ENCODE data around the gene NUP210L.

The NUP210L gene

DNA sequence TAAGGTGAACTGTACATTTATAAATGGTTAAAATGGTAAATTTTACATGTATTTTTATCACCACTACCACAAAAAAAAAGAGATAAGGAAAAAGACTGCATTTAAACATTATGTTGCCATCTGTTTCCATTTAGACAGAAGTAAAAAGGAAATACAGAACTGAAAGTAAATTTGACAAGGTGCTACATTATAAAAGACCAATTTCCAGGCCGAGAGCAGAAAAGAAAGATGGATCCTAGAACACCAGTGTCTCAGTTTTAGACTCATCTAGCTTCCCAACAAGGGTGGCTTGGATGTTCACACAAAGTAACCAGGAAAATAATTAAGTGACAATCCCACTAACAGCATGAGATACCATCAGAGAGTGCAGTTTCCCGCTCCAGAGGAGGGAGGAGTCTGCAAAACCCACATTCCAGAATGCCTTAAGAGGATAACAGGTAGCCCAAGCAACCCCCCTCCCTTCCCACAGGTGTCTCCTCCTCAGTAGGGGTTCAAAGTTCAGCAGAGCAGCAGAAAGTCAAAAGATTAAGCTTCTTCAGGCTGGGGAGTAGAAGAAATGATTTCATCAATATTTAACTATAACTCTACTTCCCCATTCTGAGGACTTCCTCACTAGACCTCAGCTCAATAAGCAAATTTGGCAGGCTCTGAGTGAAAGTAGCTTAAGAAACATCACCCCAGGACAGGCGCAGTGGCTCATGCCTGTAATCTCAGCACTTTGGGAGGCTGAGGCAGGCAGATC, 25.2 kb upstream of the NUP210L start:
- TF ChIP-seq, protein P1, sequence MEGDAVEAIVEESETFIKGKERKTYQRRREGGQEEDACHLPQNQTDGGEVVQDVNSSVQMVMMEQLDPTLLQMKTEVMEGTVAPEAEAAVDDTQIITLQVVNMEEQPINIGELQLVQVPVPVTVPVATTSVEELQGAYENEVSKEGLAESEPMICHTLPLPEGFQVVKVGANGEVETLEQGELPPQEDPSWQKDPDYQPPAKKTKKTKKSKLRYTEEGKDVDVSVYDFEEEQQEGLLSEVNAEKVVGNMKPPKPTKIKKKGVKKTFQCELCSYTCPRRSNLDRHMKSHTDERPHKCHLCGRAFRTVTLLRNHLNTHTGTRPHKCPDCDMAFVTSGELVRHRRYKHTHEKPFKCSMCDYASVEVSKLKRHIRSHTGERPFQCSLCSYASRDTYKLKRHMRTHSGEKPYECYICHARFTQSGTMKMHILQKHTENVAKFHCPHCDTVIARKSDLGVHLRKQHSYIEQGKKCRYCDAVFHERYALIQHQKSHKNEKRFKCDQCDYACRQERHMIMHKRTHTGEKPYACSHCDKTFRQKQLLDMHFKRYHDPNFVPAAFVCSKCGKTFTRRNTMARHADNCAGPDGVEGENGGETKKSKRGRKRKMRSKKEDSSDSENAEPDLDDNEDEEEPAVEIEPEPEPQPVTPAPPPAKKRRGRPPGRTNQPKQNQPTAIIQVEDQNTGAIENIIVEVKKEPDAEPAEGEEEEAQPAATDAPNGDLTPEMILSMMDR (IDR thresholded peaks at IDR 0.05; ENCODE audit: low read depth, low read length, missing control alignments) = no peak
- DNase-seq (ENCODE audit: low read depth) = no peak
- no peak overlapping the region for H3K4me3 ChIP-seq (ENCODE audit: low read depth, low read length)
- in situ Hi-C loops (cut with HindIII; ENCODE audit: low sequenced_read_pairs) = no loop called here

DNA sequence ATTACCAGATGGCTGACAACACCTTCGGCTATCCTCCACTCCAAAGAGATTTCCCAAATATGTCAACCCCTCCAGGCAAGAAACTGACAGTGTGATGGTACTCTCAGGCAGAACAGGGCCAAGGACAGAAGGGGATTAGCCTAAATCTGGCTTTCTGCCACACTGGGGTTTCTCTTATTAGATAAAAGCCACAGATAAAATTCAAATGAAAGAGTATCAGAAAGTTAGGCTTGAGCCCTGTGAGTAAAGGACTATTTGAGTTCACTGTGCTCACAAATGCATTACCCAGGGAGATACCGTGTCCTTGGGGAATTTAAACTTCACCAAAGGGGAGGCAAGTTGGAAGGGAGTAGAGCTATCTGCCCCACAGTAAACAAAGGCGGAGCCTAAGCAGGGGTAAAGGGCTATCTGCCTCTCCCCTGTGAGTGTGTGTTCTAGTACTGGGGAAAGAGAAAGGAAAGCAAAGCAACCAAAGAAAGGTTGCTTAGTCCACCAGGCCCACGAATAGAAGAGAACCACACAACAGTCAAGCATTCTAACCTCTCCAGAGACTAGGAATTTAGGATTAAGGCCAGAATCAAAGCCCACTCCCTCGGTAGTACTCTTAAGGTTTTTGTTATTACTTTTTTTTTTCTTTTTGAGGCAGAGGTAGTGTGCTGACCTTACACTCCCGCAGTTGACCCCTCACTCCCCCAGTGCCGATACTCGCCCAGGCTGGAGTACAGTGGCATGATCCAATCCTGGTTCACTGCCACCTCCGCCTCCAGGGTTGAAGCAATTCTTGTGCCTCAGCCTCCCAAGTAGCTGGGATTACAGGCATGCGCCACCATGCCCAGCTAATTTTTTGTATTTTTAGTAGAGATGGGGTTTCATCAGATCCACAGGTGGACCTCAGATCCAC, 24.3 kb upstream of the NUP210L start:
- TF ChIP-seq, protein P1 (IDR thresholded peaks at IDR 0.05; ENCODE audit: low read depth, low read length, missing control alignments) = no peak
- H3K4me3 ChIP-seq (ENCODE audit: low read depth, low read length) = no peak overlapping the region
- in situ Hi-C loops (cut with HindIII; ENCODE audit: low sequenced_read_pairs) = no loop called here
- no peak for DNase-seq (ENCODE audit: low read depth)

DNA sequence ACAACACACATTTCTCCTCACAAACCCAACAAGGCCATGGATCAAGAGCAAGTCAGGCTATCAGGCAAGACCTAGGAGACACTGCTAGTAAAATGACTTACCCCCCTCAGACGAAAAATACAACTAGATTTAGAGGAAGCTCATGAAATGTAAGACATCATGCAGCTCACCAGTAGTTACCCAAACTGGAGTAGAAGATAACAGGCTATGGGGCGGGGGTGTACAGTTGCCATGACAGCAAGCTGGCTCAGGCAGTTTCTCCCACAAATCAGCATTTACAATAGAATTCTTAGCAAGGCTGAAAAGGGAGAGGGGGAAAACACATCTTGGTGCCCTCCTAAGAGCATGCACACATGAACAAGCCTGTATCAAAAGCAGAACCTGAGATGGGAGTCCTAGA, 23.1 kb upstream of the NUP210L start:
- H3K4me3 ChIP-seq (ENCODE audit: low read depth, low read length) = no peak overlapping the region
- TF ChIP-seq, protein P1 (IDR thresholded peaks at IDR 0.05; ENCODE audit: low read depth, low read length, missing control alignments) = no peak
- DNase-seq (ENCODE audit: low read depth) = no peak
- in situ Hi-C loops (cut with HindIII; ENCODE audit: low sequenced_read_pairs) = no loop called here

DNA sequence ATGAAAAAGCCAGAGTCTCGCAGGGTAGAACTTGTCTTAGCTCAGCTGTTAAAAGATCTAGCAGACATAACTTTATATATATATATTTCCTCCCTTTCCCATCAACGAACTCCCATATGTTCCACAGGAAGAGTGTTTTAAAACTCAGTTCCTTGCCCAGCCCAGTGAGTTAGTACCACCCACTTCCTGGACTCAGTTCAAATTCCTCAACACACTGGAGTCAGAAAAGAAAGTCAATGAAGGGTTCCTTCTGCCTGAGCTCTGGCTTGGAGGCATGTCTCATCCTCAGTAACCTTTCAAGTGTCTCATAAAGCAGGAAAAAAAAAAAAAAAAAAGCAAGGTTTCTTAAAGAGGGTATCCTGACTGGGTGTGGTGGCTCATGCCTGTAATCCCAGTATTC, 21.5 kb upstream of the NUP210L start:
- DNase-seq (ENCODE audit: low read depth) = peak; percentile 43
- in situ Hi-C loops (cut with HindIII; ENCODE audit: low sequenced_read_pairs) = no loop called here
- H3K4me3 ChIP-seq (ENCODE audit: low read depth, low read length) = no peak overlapping the region
- TF ChIP-seq, protein P1 (IDR thresholded peaks at IDR 0.05; ENCODE audit: low read depth, low read length, missing control alignments) = no peak

DNA sequence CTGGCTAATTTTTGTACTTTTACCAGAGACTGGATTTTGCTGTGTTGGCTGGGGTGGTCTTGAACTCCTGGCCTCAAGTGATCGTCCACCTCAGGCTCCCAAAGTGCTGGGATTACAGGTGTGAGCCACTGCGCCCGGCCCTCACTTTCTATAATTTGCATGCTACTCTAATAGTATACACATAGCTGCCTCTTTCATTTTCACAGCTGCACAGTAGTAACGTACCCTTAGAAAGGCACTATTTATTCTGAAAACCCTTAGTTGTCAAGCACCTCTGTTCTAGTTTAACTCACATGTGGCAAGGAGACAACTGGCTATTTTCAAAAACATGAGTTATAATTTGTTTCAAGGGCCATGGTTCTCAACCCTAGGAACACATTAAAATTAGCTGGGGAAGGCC, 19.8 kb upstream of the NUP210L start:
- DNase-seq (ENCODE audit: low read depth) = no peak
- H3K4me3 ChIP-seq (ENCODE audit: low read depth, low read length) = no peak overlapping the region
- TF ChIP-seq, protein P1 (IDR thresholded peaks at IDR 0.05; ENCODE audit: low read depth, low read length, missing control alignments) = no peak
- in situ Hi-C loops (cut with HindIII; ENCODE audit: low sequenced_read_pairs) = no loop called here

DNA sequence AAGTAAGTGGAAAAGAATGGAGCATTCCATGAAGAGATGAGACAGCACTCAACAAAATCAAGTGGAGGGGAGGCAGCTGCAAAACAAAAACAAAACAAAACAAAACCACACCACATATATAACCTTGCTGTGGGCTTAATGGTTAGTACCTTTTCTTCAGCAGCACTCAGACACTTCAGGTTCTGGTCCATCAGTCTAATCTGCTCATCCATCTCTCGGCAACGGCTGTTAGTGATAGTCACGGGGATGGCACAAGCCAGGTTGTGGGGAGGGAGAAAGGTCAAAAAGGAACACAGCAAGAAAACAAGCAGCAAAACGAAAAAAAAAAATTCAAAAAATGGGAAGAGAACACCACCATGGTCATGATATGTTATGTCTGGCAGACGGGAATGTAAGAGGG, 17.0 kb upstream of the NUP210L start:
- in situ Hi-C loops (cut with HindIII; ENCODE audit: low sequenced_read_pairs) = no loop called here
- H3K4me3 ChIP-seq (ENCODE audit: low read depth, low read length) = no peak overlapping the region
- no peak for DNase-seq (ENCODE audit: low read depth)
- TF ChIP-seq, protein P1 (IDR thresholded peaks at IDR 0.05; ENCODE audit: low read depth, low read length, missing control alignments) = no peak
